SJSA1 (cell line): ENCODE measurements around the gene CORO1C. TPM values are rescaled to one million over a fixed set of nuclear protein-coding genes. Genes with fewer than 3 reads are reported as not detected.
"Not testable (repeated sequence)": the region's sequence is repeated elsewhere in the genome, so short reads cannot be mapped to it uniquely, and the experiment has no call there.

Experiments used
- DNase-seq, 2 experiments: peaks; one replicate each; pipeline ENCODE4 v3.0.0-alpha.2; 2015 to 2020; ENCODE audit warnings: low spot score in 2 of 2, low read depth in 1 of 2
- H3K27ac ChIP-seq: fragments of 250-450 bp; sonication (Bioruptor Pico); 2 replicates; pipeline ENCODE4 v1.5.1; 2020; ENCODE audit warnings: mild to moderate bottlenecking, moderate library complexity
- H3K27me3 ChIP-seq: fragments of 250-450 bp; sonication (Bioruptor Pico); replicated peaks from 2 replicates; pipeline ENCODE4 v1.5.1; 2020; ENCODE audit warnings: mild to moderate bottlenecking, moderate library complexity
- H3K36me3 ChIP-seq: fragments of 250-450 bp; sonication (Bioruptor Pico); 2 replicates; pipeline ENCODE4 v1.5.1; 2020; ENCODE audit warnings: mild to moderate bottlenecking
- H3K4me1 ChIP-seq: fragments of 250-450 bp; sonication (Bioruptor Pico); replicated peaks from 2 replicates; pipeline ENCODE4 v1.6.1; 2021; ENCODE audit warnings: mild to moderate bottlenecking
- H3K4me3 ChIP-seq: fragments of 250-450 bp; sonication (Bioruptor Pico); 2 replicates; pipeline ENCODE4 v1.5.1; 2020; ENCODE audit warnings: mild to moderate bottlenecking
- H3K9me3 ChIP-seq: fragments of 250-450 bp; sonication (Bioruptor Pico); replicated peaks from 2 replicates; pipeline ENCODE4 v1.5.1; 2020; ENCODE audit warnings: mild to moderate bottlenecking
- total RNA-seq: library from RNA; depleted of rRNA; stranded (reverse); fragments of >200 nt; shearing (Covaris generic); gene quantifications from 2 replicates; pipeline ENCODE4 v1.2.3, GENCODE V29; 2014; rRNA removed

Gene CORO1C
- 82.1 and 136 TPM in 2 replicates for total RNA-seq

DNA sequence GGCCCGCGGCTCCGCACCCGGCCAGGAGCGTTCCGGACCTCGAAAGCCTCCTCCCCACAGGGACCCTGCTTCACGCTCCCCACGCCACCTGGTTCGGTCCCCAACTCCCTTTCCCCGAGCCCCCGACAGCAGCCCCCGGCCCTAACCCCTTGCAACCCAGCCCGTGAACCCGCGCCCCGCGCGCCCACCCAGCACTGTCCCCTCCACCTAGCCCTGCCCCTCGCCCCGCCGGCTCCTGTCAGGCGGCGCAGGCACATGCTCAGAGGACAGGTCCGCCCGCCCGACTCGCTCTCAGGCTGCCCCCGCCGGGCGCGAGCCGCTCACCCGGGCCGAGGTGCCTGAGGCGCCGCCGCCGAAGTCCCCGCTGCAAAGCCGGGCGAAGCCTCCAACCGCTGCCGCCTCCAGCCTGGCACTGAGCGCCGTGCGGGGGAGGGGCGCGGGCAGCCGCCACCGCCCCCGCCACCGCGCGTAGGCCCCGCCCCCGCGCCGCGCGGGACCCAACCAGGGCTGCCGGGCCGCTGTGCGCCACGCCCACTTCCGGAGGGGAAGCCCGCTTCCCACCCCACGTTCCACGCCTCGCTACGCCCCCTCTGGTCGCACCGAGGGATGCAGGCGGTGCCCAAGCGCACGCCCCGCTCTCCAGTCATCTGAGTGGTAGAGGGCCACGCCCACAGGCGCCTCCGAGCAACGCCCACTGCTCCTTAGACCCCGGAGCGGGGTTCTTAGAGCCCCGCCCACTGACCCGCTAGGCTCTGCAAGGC is at the start of gene CORO1C:
Gene CORO1C (minus strand): TSS at position 414 of the 761 bp plus-strand sequence. CDS start 30,200 bp downstream, outside the sequence.
- Histone ChIP-seq H3K4me3 (peak within 1 kb of the TSS; percentile 96), H3K9me3 (peaks cover 2% of the 10 kb centered on the region; the same call in 1 of the 2 replicates), H3K4me1 (peaks cover 49% of the 10 kb centered on the region), H3K27me3 (no peaks in the 10 kb centered on the region), H3K27ac (peak within 1 kb of the TSS; percentile 88), H3K36me3 (peaks cover 37% of the 10 kb centered on the region)
- DNase-seq = peak; percentile 97 to 99

DNA sequence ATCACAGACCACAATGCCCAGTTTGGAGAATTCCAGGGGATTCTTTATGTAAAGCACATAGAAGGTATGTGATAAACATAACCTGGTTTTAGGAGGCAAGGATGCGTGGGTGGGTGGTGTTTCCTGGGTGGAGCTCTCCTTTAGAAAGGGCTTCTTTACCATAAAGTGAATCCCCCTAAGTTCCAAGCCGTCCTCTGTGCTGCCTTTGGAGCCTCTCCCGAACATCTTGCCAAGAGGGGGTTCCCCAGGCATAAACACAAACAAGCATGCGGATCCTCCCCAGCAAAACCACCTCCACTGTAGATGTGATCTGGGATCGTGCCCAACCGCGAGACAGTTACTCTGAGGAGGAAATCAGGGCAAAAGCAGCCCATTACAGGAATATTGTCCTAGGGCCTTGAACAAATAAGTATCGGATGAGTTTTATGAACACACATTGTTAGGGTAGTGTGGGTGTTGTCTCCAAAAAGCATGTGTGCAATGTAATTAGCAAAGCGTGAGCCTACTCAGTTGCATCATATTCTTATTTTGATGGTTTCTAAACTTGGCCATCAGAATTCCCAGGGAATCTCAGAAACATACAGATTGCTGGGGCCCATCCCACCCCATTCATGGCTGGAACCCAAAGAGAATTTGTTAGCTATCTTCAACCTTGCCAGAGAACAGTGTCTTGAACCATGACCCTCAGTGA is 48.8 kb upstream of the CORO1C start:
- Histone ChIP-seq H3K4me3 (no peak overlapping the region), H3K27me3 (no peaks in the 10 kb centered on the region), H3K27ac (no peak overlapping the region), H3K4me1 (no peaks in the 10 kb centered on the region), H3K9me3 (no peaks in the 10 kb centered on the region), H3K36me3 (peaks cover 24% of the 10 kb centered on the region)
- DNase-seq = no peak

DNA sequence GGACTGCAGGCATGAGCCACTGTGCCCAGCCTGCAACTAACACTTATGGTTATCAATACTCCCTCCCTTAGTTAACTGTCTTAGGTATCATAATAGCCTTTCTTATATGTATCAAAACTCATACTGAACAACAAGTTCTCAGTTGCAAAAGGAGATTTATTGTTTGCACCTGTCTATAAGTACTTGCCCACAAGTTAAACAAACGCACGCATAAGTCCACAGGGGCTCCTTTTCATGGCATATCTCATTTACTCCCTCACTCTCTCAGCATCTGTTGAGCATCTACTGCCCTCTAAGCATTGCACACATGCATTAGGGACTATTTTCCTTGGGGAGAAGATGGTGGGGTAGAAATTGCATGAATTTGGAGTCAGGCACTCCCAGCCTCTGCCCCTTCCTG is 46.7 kb upstream of the CORO1C start:
- no peaks in the 10 kb centered on the region for H3K27me3 ChIP-seq
- H3K4me1 ChIP-seq = no peaks in the 10 kb centered on the region
- no peak overlapping the region for H3K4me3 ChIP-seq
- no peak overlapping the region for H3K27ac ChIP-seq
- no peak for DNase-seq
- H3K9me3 ChIP-seq = no peaks in the 10 kb centered on the region
- H3K36me3 ChIP-seq = peaks cover 6% of the 10 kb centered on the region

GRCh38 chr12:108777156-108777555 is 45.8 kb upstream of the CORO1C start:
- DNase-seq = no peak
- H3K27ac ChIP-seq = no peak overlapping the region
- H3K27me3 ChIP-seq = no peaks in the 10 kb centered on the region

GRCh38 chr12:108773798-108774788 is 42.8 kb upstream of the CORO1C start:
- Histone ChIP-seq H3K27me3 (no peaks in the 10 kb centered on the region), H3K4me1 (no peaks in the 10 kb centered on the region), H3K9me3 (no peaks in the 10 kb centered on the region), H3K4me3 (no peak overlapping the region), H3K27ac (no peak overlapping the region), H3K36me3 (no peaks in the 10 kb centered on the region)
- no peak for DNase-seq

More at GRCh38 chr12:108777156-108777555, 45.8 kb upstream of the CORO1C start:
- Histone ChIP-seq H3K4me1 (no peaks in the 10 kb centered on the region), H3K36me3 (no peaks in the 10 kb centered on the region), H3K9me3 (no peaks in the 10 kb centered on the region), H3K4me3 (no peak overlapping the region)

GRCh38 chr12:108772891-108773797 is 41.8 kb upstream of the CORO1C start:
- Histone ChIP-seq H3K4me3 (no peak overlapping the region), H3K9me3 (no peaks in the 10 kb centered on the region), H3K27ac (no peak overlapping the region), H3K36me3 (no peaks in the 10 kb centered on the region), H3K27me3 (no peaks in the 10 kb centered on the region), H3K4me1 (no peaks in the 10 kb centered on the region)
- DNase-seq = no peak

GRCh38 chr12:108772247-108772646 is 40.9 kb upstream of the CORO1C start:
- H3K4me3 ChIP-seq = no peak overlapping the region
- H3K4me1 ChIP-seq = no peaks in the 10 kb centered on the region
- no peaks in the 10 kb centered on the region for H3K36me3 ChIP-seq
- H3K27ac ChIP-seq = no peak overlapping the region
- H3K27me3 ChIP-seq = no peaks in the 10 kb centered on the region
- H3K9me3 ChIP-seq = no peaks in the 10 kb centered on the region
- DNase-seq = no peak

DNA sequence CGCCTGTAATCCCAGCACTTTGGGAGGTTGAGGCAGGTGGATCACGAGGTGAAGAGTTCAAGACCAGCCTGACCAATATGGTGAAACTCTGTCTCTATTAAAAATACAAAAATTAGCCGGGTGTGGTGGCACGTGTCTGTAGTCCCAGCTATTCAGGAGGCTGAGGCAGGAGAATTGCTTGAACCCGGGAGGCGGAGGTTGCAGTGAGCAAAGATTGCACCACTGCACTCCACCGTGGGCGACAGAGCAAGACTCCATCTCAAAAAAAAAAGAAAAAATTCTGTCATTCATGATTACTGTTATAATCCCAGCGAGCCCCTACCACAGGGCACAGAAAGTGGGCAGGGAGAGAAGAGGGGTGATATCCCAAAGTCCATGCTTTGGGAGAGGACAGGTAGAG is 40.5 kb upstream of the CORO1C start:
- H3K9me3 ChIP-seq, H3K27ac ChIP-seq, H3K4me3 ChIP-seq, DNase-seq, H3K36me3 ChIP-seq, H3K4me1 ChIP-seq, H3K27me3 ChIP-seq: not testable (repeated sequence)

DNA sequence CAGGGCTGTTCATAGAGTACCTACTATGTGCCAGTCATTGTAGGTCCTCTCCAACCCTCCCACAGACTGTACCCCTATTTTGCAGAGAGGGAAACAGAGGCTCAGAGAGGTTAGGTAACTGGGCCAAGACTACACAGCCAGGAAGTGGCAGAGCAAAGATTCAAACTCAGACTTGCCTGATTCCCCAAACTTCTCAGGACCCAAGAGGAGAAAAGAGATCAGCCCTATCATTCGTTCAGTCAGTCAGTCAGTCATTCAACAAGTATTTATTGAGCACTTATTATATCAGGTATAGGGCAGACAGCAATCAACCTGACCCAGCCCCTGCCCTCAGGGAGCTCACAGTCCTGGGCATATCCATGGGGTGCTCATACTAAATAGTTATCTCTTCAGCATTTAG is 39.6 kb upstream of the CORO1C start:
- H3K9me3 ChIP-seq = no peaks in the 10 kb centered on the region
- H3K4me1 ChIP-seq = no peaks in the 10 kb centered on the region
- no peak overlapping the region for H3K4me3 ChIP-seq
- no peaks in the 10 kb centered on the region for H3K36me3 ChIP-seq
- H3K27me3 ChIP-seq = no peaks in the 10 kb centered on the region
- H3K27ac ChIP-seq = no peak overlapping the region
- no peak for DNase-seq

DNA sequence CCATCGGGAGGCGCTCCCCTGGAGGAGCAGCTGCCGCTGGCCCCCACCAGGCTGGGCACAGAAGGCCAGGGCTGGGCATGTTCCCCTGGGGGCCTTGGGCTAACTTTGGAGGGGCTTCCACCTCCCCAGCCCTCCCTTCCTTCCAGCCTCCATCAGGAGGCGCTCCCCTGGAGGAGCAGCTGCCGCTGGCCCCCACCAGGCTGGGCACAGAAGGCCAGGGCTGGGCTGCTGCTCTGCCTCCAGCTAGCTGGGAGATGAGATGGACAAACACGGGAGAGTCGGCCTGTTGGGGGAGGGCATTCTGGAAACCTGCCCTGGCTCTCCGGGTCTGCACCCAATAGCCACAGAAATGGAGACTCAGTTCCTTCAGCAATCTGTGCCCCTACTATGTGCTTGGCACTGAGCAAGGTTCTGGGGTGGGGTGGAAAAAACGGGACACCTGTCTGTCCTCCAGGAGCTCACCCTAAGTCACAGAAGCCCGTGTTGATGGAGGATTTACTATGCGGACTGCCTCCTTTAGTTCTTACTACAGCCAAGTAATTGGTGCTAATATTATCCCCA is 39.0 kb upstream of the CORO1C start:
- Histone ChIP-seq H3K27ac (no peak overlapping the region), H3K4me3 (no peak overlapping the region), H3K36me3 (no peaks in the 10 kb centered on the region), H3K27me3 (no peaks in the 10 kb centered on the region), H3K9me3 (no peaks in the 10 kb centered on the region), H3K4me1 (no peaks in the 10 kb centered on the region)
- DNase-seq = no peak

GRCh38 chr12:108768591-108769500 is 37.5 kb upstream of the CORO1C start:
- H3K4me3 ChIP-seq = no peak overlapping the region
- H3K9me3 ChIP-seq = no peaks in the 10 kb centered on the region
- no peaks in the 10 kb centered on the region for H3K36me3 ChIP-seq
- no peaks in the 10 kb centered on the region for H3K27me3 ChIP-seq
- H3K27ac ChIP-seq = no peak overlapping the region
- no peak for DNase-seq
- H3K4me1 ChIP-seq = no peaks in the 10 kb centered on the region

- no peak overlapping the region for H3K4me3 ChIP-seq
- DNase-seq = no peak
- H3K4me1 ChIP-seq = no peaks in the 10 kb centered on the region
- no peaks in the 10 kb centered on the region for H3K36me3 ChIP-seq
- H3K27me3 ChIP-seq = no peaks in the 10 kb centered on the region
- H3K27ac ChIP-seq = no peak overlapping the region
- no peaks in the 10 kb centered on the region for H3K9me3 ChIP-seq
These were observed 35.0 kb upstream of the CORO1C start for GRCh38 chr12:108766294-108766693.
